MM.1S (cell line): ENCODE data around the gene EBP.

Source experiments
- EZH2 ChIP-seq: fragments of 300-600 bp; sonication (generic); optimal IDR thresholded peaks from 2 replicates; pipeline ENCODE3; 2017; ENCODE audit warnings: low read depth, mild to moderate bottlenecking, antibody characterized with exemption, low read length, mixed read lengths
- EZH2phosphoT487 ChIP-seq: fragments of 300-600 bp; sonication (generic); IDR thresholded peaks from 2 replicates; pipeline ENCODE4 v1.6.1; 2018; ENCODE audit warnings: antibody characterized with exemption, low read length
- TF ChIP-seq, protein P1 (sequence below): fragments of 300-600 bp; sonication (generic); IDR thresholded peaks from 2 replicates; pipeline ENCODE4 v1.5.1; 2016; ENCODE audit warnings: antibody characterized with exemption, low read length, mixed read lengths

DNA sequence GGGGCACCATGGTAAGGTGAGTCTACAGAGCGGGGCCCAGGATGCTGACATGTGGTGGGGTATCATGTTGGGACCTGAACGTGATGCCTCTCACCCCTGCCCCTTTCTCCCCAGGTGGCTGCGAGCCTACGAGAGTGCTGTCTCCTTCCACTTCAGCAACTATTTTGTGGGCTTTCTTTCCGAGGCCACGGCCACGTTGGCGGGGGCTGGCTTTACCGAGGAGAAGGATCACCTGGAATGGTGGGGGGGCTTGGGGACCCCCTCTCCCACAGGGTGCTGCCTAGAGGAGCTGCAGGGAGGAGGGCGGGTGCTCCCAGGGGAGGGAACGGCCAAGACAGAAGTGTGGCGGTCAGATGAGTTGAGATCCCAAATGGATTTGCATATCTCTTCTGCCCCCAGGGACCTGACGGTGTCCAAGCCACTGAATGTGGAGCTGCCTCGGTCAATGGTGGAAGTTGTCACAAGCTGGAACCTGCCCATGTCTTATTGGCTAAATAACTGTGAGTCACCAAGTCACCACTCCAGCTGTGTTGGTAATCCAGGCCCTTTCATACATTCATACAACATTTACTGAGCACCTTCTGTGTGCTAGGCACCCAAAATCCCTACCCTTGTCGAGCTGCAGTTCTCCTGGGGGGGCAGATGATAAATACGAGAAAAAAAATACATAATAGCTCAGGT is 7.3 kb upstream of the EBP start:
- TF ChIP-seq, protein P1, sequence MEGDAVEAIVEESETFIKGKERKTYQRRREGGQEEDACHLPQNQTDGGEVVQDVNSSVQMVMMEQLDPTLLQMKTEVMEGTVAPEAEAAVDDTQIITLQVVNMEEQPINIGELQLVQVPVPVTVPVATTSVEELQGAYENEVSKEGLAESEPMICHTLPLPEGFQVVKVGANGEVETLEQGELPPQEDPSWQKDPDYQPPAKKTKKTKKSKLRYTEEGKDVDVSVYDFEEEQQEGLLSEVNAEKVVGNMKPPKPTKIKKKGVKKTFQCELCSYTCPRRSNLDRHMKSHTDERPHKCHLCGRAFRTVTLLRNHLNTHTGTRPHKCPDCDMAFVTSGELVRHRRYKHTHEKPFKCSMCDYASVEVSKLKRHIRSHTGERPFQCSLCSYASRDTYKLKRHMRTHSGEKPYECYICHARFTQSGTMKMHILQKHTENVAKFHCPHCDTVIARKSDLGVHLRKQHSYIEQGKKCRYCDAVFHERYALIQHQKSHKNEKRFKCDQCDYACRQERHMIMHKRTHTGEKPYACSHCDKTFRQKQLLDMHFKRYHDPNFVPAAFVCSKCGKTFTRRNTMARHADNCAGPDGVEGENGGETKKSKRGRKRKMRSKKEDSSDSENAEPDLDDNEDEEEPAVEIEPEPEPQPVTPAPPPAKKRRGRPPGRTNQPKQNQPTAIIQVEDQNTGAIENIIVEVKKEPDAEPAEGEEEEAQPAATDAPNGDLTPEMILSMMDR, result no peak
- no peak for TF ChIP-seq EZH2
- no peak for TF ChIP-seq EZH2phosphoT487
